Nephron (organoid): Measurements from ENCODE around the gene GABRG3.
A peak's percentile ranks its signal among the peaks of the same experiment; 100 is the strongest.

Experiments
- H3K27ac Mint-ChIP-seq, 3 experiments: 2 replicates each; pipeline ENCODE4 v1.8.0; 2020; ENCODE audit warnings: mixed read lengths in 3 of 3, mild to moderate bottlenecking in 2 of 3, moderate library complexity in 1 of 3
- H3K27me3 Mint-ChIP-seq: 2 replicates; pipeline ENCODE4 v1.8.0; 2021; ENCODE audit warnings: low read depth, mild to moderate bottlenecking, moderate library complexity, mixed read lengths
- H3K36me3 Mint-ChIP-seq: 2 replicates; pipeline ENCODE4 v1.8.0; 2020; ENCODE audit warnings: low read depth, mixed read lengths
- H3K4me1 Mint-ChIP-seq: 2 replicates; pipeline ENCODE4 v1.8.0; 2020; ENCODE audit warnings: mixed read lengths
- H3K4me3 Mint-ChIP-seq, 3 experiments: 2 replicates each; pipeline ENCODE4 v1.8.0; 2020; ENCODE audit warnings: mild to moderate bottlenecking in 3 of 3, mixed read lengths in 3 of 3, moderate library complexity in 2 of 3
- H3K9me3 Mint-ChIP-seq: 2 replicates; pipeline ENCODE4 v1.8.0; 2020; ENCODE audit warnings: mixed read lengths
- TF ChIP-seq, protein P1 (sequence below), 3 experiments: fragments of 200-600 bp; sonication (generic); IDR thresholded peaks; one replicate each; pipeline ENCODE4 v1.5.0; 2021; ENCODE audit warnings: antibody characterized with exemption in 3 of 3; ENCODE audit not compliant: unreplicated experiment in 3 of 3

The GABRG3 gene

DNA sequence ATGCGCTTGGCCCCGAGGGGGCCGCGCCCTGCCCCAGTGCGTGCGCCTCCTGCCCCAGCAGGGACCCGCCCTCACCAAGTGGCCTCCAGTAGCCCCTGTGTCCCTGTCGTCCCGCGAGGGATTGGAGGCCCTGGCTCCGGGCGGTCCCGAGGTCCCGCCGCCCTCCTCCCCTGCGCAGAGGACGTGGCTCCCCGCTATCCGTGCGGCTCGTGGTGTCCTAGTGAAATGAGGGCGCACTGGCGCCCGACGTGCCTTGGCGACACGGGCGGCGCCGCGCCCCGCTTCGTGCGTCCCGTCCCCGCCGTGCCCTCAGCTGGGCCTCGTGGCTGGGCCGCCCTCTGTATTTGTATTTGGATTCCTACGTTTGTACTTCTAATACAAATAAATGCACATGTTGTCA, 570.6 kb downstream of the GABRG3 start:
- no peak overlapping the region for H3K27ac Mint-ChIP-seq
- no peaks in the 10 kb centered on the region for H3K4me1 Mint-ChIP-seq
- H3K4me3 Mint-ChIP-seq: no peak overlapping the region
- no peaks in the 10 kb centered on the region for H3K9me3 Mint-ChIP-seq
- TF ChIP-seq, protein P1, sequence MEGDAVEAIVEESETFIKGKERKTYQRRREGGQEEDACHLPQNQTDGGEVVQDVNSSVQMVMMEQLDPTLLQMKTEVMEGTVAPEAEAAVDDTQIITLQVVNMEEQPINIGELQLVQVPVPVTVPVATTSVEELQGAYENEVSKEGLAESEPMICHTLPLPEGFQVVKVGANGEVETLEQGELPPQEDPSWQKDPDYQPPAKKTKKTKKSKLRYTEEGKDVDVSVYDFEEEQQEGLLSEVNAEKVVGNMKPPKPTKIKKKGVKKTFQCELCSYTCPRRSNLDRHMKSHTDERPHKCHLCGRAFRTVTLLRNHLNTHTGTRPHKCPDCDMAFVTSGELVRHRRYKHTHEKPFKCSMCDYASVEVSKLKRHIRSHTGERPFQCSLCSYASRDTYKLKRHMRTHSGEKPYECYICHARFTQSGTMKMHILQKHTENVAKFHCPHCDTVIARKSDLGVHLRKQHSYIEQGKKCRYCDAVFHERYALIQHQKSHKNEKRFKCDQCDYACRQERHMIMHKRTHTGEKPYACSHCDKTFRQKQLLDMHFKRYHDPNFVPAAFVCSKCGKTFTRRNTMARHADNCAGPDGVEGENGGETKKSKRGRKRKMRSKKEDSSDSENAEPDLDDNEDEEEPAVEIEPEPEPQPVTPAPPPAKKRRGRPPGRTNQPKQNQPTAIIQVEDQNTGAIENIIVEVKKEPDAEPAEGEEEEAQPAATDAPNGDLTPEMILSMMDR (IDR thresholded peaks at IDR 0.05; ENCODE audit: unreplicated experiment in 3 of 3): no peak
- no peaks in the 10 kb centered on the region for H3K36me3 Mint-ChIP-seq
- peaks cover 10% of the 10 kb centered on the region for H3K27me3 Mint-ChIP-seq

DNA sequence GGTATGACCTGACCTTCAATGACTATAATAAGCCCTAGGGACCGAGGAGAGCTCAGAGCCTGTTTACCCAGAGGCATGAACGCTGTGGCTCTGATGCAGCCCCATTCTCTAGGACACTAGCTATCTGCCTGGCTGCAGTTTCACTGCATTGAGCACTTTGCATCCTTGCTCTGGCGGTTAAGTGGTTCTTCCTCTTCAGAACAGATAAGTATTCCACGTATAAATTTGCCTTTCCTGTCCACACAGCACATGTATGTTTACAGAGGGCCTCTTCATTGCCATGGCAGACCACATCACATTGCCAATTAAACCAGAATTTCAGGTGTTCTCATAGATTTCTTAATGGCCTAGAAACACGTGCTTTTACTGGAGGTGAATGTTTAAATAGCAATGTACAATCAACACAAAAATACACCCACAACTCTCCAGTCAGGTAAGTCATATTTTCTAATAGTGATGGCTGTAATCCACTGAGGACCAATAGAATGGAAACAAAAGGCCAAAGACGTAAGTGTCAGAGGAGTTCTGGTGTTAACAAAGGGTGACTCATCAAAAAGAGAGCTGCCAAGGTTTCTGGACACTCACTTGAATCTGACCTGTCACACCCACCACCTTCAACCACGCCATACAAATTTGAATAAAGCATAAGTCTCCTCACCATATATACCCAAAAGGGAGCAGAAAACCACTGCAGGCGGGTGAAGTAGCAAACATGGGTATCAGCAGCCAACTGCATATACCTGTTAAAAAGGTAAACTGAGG, 574.7 kb downstream of the GABRG3 start:
- Mint-ChIP-seq H3K4me1 (no peaks in the 10 kb centered on the region), H3K27me3 (peaks cover 10% of the 10 kb centered on the region), H3K4me3 (no peak overlapping the region), H3K9me3 (no peaks in the 10 kb centered on the region), H3K36me3 (no peaks in the 10 kb centered on the region), H3K27ac (no peak overlapping the region)
- TF ChIP-seq, protein P1 (IDR thresholded peaks at IDR 0.05; ENCODE audit: unreplicated experiment in 3 of 3): no peak

- Mint-ChIP-seq H3K4me1 (no peaks in the 10 kb centered on the region), H3K9me3 (no peaks in the 10 kb centered on the region), H3K27ac (peak overlapping the region in 2 of 3 experiments; percentile 40 to 46), H3K27me3 (no peaks in the 10 kb centered on the region), H3K4me3 (no peak overlapping the region), H3K36me3 (no peaks in the 10 kb centered on the region)
- TF ChIP-seq, protein P1 (IDR thresholded peaks at IDR 0.05; ENCODE audit: unreplicated experiment in 3 of 3): no peak
These were observed 578.8 kb downstream of the GABRG3 start for GRCh38 chr15:27549746-27550145.

DNA sequence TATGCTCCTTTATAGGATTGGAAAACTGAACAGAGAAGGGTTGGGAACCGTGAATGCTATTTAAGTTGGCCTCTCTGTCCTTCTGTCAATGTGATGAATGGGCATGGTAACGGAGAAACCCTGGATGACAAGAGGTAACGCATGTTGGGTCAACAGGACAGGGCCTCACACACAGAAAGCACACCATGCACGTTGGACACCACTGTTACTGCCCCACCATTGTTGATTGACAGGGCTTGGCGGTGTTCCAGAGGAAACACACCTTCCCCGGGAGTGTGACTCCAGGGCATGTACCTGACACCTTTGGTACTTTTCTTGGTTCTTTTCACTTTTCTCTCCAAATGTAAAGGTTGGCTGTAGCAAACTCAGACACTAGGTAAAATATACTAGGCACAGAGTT, 579.7 kb downstream of the GABRG3 start:
- Mint-ChIP-seq H3K27me3 (no peaks in the 10 kb centered on the region), H3K4me1 (no peaks in the 10 kb centered on the region), H3K36me3 (no peaks in the 10 kb centered on the region), H3K9me3 (no peaks in the 10 kb centered on the region), H3K4me3 (no peak overlapping the region), H3K27ac (no peak overlapping the region)
- TF ChIP-seq, protein P1 (IDR thresholded peaks at IDR 0.05; ENCODE audit: unreplicated experiment in 3 of 3): no peak

GRCh38 chr15:27561816-27562215, 590.8 kb downstream of the GABRG3 start:
- H3K36me3 Mint-ChIP-seq: no peaks in the 10 kb centered on the region
- peaks cover 40% of the 10 kb centered on the region for H3K9me3 Mint-ChIP-seq
- peaks cover 4% of the 10 kb centered on the region for H3K27me3 Mint-ChIP-seq
- no peak overlapping the region for H3K27ac Mint-ChIP-seq
- H3K4me3 Mint-ChIP-seq: no peak overlapping the region
- H3K4me1 Mint-ChIP-seq: peaks cover 7% of the 10 kb centered on the region
- TF ChIP-seq, protein P1 (IDR thresholded peaks at IDR 0.05; ENCODE audit: unreplicated experiment in 3 of 3): no peak

DNA sequence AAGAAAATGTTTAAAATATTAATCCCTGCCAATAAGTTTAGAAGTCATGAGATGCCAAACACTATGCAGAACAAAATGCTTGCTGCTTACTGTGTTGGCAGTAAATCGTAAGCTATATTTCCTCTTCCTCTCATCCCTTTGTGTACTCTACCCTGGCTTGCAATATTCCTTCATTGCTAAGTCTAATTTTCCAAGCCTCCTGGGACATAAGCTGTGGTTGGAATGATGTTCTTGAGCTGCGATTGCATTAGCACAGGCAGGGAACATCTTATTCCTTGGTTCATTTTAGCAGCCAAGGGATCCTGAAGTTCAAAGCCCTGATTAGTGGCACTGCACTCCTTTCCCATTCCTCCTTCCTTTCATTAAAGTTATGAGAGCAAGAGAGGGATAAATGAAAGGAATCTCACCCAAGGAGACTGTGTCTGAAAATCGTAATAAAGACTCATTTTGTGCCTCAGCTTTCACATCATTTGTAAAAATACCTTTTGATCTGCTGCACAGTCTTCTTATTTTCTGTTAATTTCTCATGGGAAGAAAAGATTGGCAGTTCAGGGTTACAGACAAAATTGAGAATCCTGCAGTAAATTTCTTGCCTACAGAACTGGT, 592.9 kb downstream of the GABRG3 start:
- Mint-ChIP-seq H3K4me3 (no peak overlapping the region), H3K27ac (no peak overlapping the region), H3K36me3 (no peaks in the 10 kb centered on the region), H3K4me1 (peaks cover 7% of the 10 kb centered on the region), H3K9me3 (peaks cover 39% of the 10 kb centered on the region), H3K27me3 (peaks cover 4% of the 10 kb centered on the region)
- TF ChIP-seq, protein P1 (IDR thresholded peaks at IDR 0.05; ENCODE audit: unreplicated experiment in 3 of 3): no peak
